DMS153 treated with DMSO at 0.1 percent for 48 hours (cell line): ENCODE measurements around the gene LYPLAL1.
"Not testable (repeated sequence)": the region's sequence is repeated elsewhere in the genome, so short reads cannot be mapped to it uniquely, and the experiment has no call there.

ENCODE experiments used
- DNase-seq: peaks from one replicate; lab custom pipeline; 2025; ENCODE audit not compliant: unreplicated experiment; lab: John Stamatoyannopoulos, UW

LYPLAL1 gene

GRCh38 chr1:219161371-219161770 is 12.3 kb upstream of the LYPLAL1 start:
- DNase-seq, result no peak

DNA sequence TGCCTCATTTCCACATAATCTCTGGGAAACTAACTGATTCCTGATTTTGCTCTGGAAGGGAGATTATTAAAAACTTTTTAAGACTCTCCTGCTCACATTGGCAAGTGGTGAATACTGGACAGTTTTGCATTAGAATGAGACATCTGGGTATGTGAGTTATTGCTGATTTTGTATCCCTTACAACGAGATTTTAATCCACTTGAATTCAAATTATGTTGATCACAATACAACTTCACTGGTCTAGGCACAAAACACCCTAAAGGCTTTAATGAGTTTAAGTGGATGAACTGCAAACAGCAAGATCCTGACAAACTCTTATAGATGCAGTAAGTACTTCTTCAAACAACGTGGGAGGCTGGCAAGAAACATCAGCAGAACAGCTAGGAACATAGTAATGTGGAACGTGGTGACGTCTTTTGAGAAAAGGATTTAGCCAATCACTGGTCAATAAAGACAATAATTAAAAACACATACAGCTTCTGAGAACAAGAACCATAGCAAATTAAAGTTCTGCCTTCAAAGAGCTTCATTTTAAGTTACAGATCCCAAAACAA is 10.2 kb upstream of the LYPLAL1 start:
- no peak for DNase-seq

GRCh38 chr1:219171192-219171935 is 2.3 kb upstream of the LYPLAL1 start:
- no peak for DNase-seq

DNA sequence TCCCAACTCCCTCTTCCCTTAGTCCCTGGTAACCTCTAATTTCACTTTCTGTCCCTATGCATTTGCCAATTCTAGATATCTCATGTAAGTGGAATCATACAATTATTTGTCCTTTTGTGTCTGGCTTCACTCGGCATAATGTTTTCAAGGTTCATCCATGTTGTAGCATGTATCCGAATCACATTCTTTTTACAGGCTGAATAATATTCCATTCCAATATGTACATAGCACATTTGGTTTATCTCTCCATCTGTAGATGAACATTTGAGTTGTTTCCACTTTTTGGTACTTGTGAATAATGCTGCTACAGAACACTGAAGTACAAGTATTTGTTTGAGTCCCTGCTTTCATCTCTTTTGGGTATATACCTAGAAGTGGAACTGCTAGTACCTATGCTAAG is 857 bp upstream of the LYPLAL1 start:
- no peak for DNase-seq

DNA sequence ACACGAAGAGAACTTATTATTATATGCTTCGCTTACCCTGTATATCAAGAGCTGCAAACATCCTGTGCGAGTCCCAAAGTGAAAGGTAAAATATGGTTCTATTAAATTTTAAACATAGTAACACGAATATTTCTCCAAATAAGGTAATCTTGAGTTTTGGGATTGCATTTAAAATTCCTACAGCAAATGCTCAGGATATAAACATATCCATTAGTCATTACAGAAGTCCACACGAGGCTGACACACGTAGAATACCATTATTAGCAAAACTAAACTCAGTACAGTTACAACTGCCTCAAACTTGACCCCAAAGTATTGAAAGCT is 282 bp upstream of the LYPLAL1 start:
- no peak for DNase-seq

- no peak for DNase-seq
Observed at GRCh38 chr1:219174460-219175211, 958 bp downstream of the LYPLAL1 start.

GRCh38 chr1:219175212-219175564 is 1.5 kb downstream of the LYPLAL1 start:
- DNase-seq, result no peak

DNA sequence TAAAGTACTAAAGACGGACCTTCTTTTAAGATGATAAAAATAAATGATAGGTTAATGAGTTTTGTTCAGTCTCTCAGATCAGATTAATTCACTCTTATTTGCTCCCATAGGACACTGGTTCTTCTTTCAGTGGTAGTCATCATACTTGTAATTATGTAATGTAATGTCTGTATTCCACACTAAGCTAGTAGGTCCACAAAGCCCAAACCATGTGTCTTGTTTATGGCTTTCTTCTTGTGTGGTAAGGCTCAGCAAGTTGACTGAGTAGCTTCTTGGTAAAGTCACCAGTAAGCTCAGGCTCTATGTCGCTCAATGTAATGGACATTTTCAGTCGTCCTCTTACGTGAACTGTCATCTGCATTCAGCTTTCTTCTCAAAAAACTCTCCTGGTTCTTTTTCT is 2.5 kb downstream of the LYPLAL1 start:
- no peak for DNase-seq

GRCh38 chr1:219177363-219177762 is 3.7 kb downstream of the LYPLAL1 start:
- DNase-seq, result no peak

- no peak for DNase-seq
Observed at GRCh38 chr1:219177940-219178339, 4.3 kb downstream of the LYPLAL1 start.

GRCh38 chr1:219179293-219179692 is 5.6 kb downstream of the LYPLAL1 start:
- DNase-seq, result no peak

GRCh38 chr1:219184337-219184736 is 10.7 kb downstream of the LYPLAL1 start:
- no peak for DNase-seq

DNA sequence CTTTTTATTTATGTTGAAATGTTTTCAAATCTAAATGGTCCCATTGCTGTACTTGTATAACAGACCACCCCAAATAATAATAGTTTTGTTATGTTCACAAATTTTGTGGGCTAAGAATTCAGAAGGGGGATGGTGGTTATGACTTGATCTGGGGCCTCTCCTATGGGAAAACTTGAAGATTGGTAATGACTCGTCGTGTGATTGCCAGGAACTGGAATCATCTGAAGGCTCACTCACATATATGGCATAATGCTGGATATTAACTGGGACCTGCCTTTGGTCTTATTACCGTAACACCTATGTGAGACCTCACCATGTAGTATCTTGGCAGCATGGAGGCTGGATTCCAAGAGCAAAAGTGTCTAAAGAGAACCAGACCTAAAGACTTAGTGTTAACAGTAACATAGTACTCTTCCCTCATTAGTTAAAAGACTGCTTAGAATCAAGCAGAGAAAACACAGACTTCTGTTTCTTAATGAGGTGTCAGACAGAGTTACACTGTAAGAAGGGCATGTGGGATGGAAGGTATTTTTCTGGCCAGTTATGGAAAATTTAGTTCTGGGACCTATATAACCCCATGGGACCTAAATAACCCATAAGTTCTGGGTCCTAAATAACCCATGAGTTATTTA is 11.9 kb downstream of the LYPLAL1 start:
- DNase-seq, result no peak

DNA sequence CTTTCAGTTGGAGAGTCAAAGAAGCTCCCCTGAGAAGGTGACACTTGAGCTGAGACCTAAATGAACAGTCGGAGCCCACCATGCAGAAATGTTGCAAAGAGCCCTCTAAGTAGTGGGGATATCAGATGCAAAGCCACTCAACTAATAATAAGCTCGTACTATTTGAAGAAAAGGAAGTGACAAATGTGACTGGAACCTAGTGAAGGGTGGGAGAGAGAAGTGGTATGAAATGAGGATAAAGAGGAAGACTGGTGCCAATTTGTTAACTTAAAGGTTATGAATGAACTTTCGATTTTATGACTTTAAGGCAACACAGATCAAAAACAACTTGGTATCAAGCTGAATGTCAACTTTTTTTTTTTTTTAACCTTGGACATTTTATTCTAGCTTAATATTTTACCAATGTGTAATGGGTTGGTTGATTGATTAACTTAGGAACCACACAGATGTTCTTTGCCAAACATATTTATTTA is 14.7 kb downstream of the LYPLAL1 start:
- no peak for DNase-seq

DNA sequence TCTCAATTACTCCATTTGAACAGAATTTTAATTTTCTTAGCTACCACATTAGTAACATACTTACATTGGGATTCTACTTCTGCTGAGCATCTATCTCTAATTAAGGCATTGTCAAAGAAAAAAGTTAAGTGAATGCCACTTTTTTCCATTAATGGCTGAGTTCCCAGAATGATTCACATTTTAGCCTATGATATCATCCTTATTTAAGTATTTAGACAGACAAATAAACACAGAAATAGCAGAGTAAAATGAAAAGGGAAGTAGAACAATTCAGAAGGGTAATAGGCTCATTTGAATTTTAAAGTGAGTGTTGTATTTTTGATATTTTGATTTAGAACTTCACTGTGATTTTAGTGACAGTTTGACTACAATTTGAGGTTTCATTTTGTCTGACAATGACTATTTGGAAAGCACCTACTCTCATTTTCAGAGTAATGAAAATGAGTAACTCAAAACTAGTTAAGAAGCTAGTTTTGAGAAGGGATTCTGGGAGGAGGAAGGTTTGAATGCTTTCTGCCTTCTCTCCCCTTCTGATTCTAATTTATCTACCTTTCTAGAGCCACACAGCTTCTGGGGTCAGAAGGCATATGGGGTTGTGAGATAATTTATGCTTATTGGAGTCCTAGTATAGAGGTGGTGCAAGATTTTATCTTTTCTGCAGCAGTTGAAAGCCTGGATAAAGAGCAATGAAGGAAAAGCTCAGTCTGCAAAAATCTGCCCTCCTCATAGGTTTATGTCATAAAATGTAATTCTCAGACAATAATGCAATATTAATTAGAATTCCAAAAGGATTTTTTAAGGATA is 15.5 kb downstream of the LYPLAL1 start:
- no peak for DNase-seq

- no peak for DNase-seq
Observed at GRCh38 chr1:219189952-219190351, 16.3 kb downstream of the LYPLAL1 start.

DNA sequence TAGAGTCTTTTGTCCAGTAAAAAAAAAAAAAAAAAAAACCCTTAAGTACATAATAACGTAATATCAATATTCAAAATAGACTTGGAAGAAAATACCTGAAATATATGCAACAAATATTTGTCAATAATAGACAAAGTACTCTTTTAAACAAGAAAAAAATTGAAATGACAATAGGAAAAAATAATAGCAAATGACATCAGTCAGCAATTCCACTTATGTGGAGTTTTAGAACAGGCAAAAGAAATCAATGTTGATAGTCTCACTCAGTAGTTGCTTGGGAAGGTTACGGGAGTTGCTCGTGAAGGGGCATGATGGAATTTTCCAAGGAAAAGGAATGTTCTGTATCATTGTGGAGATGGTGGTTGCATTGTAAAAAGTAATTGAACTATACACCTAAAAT is 16.9 kb downstream of the LYPLAL1 start:
- DNase-seq, result no peak

DNA sequence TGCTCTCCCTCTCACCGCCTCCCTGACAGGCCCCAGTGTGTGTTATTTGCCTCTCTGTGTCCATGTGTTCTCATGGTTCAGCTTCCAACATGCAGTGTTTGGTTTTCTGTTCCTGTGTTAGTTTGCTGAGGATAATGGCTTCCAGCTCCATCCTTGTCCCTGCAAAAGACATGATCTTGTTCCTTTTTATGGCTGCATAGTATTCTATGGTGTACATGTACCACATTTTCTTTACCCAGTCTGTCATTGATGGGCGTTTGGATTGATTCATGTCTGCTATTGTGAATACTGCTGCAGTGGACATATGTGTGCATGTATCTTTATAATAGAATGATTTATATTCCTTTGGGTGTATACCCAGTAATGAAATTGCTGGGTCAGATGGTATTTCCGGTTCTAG is 22.2 kb downstream of the LYPLAL1 start:
- DNase-seq, result not testable (repeated sequence)

DNA sequence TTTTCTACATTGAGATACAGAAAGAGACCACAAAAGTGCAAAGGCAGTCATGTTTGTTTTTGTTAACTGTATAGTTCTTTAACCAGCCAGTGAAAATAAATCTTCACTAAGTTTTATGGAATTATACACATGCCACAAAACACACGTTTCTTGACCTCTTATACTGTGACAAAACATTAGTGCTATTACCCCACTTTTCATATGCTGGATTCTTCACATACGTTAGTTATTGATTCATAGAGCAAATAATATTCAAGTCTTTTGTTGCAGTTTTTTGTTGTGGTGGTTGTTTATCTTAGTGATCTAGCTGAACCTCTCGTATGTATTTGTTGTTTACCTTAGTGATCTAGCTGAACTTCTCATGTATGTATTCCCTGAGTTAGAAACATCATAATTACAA is 28.0 kb downstream of the LYPLAL1 start:
- DNase-seq, result no peak

DNA sequence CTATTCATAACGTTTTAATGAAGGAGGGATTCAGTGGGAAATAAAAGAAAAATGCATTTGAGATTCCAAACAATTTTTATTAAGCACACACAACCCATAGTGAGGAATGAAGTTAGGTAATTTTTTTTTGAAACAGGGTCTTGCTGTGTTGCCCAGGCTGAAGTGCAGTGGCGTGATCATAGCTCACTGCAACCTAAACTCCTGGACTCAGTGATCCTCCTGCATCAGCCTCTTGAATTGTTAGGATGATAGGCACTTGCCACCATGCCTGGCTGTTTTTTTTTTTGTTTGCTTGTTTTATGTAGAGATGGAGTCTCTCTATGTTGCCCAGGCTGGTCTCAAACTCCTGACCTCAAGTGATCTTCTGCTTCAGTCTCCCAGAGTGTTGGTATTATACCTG is 28.9 kb downstream of the LYPLAL1 start:
- no peak for DNase-seq

GRCh38 chr1:219206350-219206749 is 32.7 kb downstream of the LYPLAL1 start:
- DNase-seq, result no peak
